HG02943 (cell line): ENCODE data around the gene MACROD2.
"Not testable (repeated sequence)": the region's sequence is repeated elsewhere in the genome, so short reads cannot be mapped to it uniquely, and the experiment has no call there.

ENCODE experiments used
- ATAC-seq: cut with Tn5 transposase; IDR thresholded peaks from one replicate; pipeline ENCODE4 v1.9.1; 2021; ENCODE audit warnings: mild to moderate bottlenecking, low read depth, moderate library complexity; ENCODE audit not compliant: unreplicated experiment

MACROD2 gene

GRCh38 chr20:15491575-15491974 is 1496.3 kb downstream of the MACROD2 start:
- ATAC-seq: no peak

GRCh38 chr20:15494851-15495250 is 1499.5 kb downstream of the MACROD2 start:
- no peak for ATAC-seq

GRCh38 chr20:15496501-15497039 is 1501.3 kb downstream of the MACROD2 start:
- no peak for ATAC-seq

GRCh38 chr20:15498926-15499325 is 1503.6 kb downstream of the MACROD2 start:
- ATAC-seq: no peak

DNA sequence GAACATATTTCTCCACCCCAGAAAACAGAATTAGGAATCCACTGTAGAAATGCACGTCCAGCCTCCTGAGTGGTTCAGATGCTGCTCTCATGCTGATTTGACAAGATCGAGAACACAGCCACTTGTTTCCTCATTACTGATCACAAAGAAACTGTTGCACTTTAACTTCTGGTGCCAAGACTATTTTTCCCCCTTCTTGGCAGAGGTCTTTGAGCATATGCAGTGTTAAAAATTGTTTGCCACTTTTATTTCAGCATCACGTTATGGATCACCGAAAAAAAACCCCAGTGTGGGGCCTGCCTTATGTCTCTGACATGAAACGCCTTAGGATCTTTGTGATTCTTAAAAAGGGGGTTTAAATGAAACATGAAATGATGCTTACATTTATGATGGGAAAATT is 1511.0 kb downstream of the MACROD2 start:
- no peak for ATAC-seq

- no peak for ATAC-seq
Observed at GRCh38 chr20:15507151-15507550, 1511.8 kb downstream of the MACROD2 start.

GRCh38 chr20:15511551-15511950 is 1516.2 kb downstream of the MACROD2 start:
- ATAC-seq: no peak

- ATAC-seq: no peak
Observed at GRCh38 chr20:15512916-15513315, 1517.6 kb downstream of the MACROD2 start.

GRCh38 chr20:15515691-15516090 is 1520.4 kb downstream of the MACROD2 start:
- ATAC-seq: no peak

DNA sequence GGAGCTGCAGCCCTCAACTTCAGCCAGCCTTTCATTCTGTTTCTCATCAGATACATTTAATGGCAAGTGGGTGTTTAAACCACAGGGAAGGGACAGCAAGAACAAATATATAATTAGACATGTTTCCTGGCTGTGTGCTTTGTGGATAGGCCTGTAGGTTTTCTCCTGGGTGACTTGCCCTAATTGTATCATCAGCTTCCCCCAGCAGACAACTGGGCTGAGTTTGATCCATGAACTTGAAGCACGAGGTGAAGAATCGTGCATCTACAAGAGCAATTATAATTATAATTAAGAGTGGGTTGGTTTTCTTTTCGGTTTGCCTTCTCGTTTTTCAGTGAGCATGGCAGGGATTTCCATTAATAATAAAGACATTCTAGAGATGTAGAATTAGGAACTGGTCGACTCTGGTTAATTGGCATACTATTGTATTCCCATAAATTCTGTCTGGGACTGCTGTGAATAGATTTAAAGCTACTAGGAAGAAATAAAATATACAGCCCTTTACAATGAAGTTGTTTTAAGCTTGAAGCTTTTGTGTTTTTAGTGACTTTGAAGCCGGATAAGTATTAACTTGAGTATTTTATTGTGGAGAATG is 1525.7 kb downstream of the MACROD2 start:
- ATAC-seq: no peak

DNA sequence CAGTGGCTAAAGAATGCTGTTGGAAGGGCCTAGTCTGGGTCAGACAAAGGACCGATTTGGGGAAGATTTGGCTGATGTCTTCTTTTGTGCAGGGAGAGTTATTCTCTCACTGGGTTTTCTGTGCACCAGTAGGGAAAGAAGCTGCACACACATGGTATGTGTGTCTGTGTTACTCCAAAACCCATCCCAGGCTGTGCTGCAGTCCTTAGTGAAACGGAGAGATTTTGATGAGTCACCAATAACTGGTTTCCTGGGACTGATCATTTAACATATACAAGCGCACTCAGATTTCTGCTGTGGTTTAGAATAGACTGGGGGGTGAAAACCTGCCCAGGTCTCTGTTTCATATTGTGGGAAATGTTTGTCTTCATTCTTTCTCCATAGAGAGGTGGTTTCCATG is 1528.1 kb downstream of the MACROD2 start:
- no peak for ATAC-seq

DNA sequence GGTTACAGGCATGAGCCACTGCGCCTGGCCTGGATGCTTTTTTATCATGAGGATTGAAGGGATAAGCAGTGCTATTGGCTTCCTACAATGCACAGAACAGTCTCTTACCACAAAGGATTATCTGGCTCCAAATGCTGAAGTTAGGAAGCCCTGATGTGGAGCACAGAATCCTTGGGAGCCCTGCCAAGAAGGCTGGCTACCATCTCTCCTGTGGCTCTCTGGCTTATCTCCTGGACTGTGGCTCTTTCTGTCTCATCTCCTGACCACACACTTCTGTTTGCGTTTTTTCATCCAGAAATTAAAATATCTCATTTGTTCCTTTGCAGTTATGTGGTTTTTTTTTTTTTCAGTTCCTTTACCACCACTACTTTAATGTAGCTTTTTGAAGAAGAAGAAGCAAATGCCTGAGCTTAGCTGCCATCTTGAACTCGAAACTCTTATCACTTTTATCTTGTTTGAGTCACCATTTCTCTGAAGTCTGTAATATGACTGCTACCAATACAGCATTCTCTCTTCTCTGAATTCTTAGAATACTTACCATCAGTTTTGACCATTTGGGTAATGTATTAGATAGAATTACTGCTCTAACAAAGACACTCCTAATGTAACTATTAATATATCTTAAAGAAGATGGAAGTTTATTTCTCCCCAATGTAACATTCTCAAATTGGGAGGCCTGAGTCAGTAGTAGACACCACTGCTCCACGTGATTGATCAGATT is 1533.2 kb downstream of the MACROD2 start:
- no peak for ATAC-seq

- ATAC-seq: no peak
Observed at GRCh38 chr20:15535863-15536262, 1540.5 kb downstream of the MACROD2 start.

DNA sequence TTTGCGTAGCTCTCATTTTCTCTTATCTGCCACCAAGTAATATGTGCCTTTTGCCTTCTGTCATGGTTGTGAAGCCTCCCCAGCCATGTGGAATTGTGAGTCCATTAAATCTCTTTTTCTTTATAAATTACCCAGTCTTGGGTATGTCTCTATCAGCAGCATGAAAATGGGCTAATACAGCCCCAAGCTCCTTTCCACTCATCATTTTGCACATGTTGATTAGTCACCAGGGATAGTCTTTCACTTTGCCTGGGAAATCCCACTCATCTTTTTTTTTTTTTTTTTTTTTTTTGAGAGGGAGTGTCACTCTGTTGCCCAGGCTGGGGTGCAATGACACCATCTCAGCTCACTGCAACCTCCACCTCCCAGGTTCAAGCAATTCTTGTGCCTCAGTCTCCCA is 1541.9 kb downstream of the MACROD2 start:
- ATAC-seq: not testable (repeated sequence)

DNA sequence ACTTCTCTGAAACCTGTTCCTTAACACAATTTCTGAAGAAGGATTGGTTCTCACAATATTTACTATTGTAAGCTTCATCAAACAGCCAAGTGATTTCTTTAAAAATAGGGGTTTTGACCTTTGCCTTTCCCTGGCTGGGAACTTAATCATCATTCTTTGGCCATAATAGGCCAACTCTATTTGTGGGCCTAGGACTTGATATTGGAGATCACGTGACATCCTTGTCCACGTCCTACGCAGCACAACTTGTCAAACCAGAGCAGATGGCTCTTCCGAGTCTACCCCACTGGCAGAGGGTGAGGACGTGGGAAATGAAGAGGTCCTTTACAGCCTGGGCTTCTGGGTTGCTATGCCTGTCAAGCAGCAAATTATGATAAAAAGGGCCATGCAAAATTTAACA is 1547.3 kb downstream of the MACROD2 start:
- ATAC-seq: no peak

- no peak for ATAC-seq
Observed at GRCh38 chr20:15544742-15545141, 1549.4 kb downstream of the MACROD2 start.

GRCh38 chr20:15546525-15547023 is 1551.3 kb downstream of the MACROD2 start:
- no peak for ATAC-seq

GRCh38 chr20:15547119-15547518 is 1551.8 kb downstream of the MACROD2 start:
- ATAC-seq: no peak

DNA sequence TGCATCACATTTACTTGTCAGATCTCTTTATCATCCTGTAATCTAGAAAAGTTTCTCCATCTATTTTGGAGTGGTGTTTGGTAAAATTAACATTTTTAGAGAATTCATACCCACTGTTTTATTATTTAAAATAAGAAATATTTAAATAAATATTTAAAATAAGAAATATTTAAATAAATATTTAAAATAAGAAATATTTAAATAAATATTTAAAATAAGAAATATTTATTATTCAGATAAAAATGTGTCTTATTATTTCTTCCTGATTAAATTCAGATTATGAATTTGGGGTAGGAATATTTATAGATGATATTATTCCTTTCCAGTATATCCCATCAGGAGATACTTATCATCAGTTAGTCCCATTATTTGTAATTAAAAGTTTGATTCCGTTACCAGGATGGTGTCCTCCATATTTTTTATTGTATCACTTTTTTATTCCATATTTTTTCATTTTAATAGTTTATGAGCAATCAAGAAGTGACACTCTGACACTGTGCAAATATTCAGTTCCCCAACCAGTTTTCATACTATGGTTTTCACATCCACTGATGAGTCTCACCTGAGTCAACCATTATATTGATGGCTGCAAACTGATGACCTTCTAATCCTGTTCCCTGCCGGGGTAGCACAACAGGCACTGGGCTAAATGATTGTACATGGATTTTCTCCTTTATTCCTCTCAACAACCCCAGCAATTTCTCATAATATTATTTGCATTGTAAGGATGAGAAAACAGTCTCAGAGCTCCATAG is 1555.0 kb downstream of the MACROD2 start:
- no peak for ATAC-seq

GRCh38 chr20:15555913-15556312 is 1560.6 kb downstream of the MACROD2 start:
- no peak for ATAC-seq

GRCh38 chr20:15556869-15557268 is 1561.6 kb downstream of the MACROD2 start:
- ATAC-seq: no peak
